Activated CD8-positive, alpha-beta T cell treated with anti-CD3 and anti-CD28 coated beads for 36 hours (primary cell): Measurements from ENCODE around the gene MMP2. TPM values are rescaled to one million over a fixed set of nuclear protein-coding genes. Genes with fewer than 3 reads are reported as not detected.
A peak's percentile ranks its signal among the peaks of the same experiment; 100 is the strongest.

Source experiments
- ATAC-seq: fragments of 200-7000 bp; cut with Tn5 transposase; one replicate; pipeline ENCODE4 v1.10.0; 2021; ENCODE audit warnings: mild to moderate bottlenecking, moderate library complexity
- CTCF ChIA-PET: fragments of 350-600 bp; sonication (Branson Sonifier 250); formaldehyde crosslinking; loops from one replicate; lab custom pipeline; 2021; ENCODE audit warnings: antibody characterized with exemption; lab: Charles Lee
- POLR2A ChIA-PET: fragments of 350-600 bp; sonication (Branson Sonifier 250); formaldehyde crosslinking; loops from one replicate; lab custom pipeline; 2021; ENCODE audit warnings: antibody characterized with exemption; lab: Charles Lee
- DNase-seq: peaks from one replicate; pipeline ENCODE4 v3.0.0-alpha.2; 2020
- H3K27ac Mint-ChIP-seq: one replicate; pipeline ENCODE4 v1.8.0; 2021; ENCODE audit warnings: mild to moderate bottlenecking, mixed read lengths
- H3K27me3 Mint-ChIP-seq: one replicate; pipeline ENCODE4 v1.8.0; 2021; ENCODE audit warnings: mixed read lengths
- H3K36me3 Mint-ChIP-seq: one replicate; pipeline ENCODE4 v1.8.0; 2021; ENCODE audit warnings: low read depth, mixed read lengths
- H3K4me1 Mint-ChIP-seq: one replicate; pipeline ENCODE4 v1.8.0; 2021; ENCODE audit warnings: low read depth, mixed read lengths
- H3K4me3 Mint-ChIP-seq: one replicate; pipeline ENCODE4 v1.8.0; 2021; ENCODE audit warnings: mild to moderate bottlenecking, moderate library complexity, mixed read lengths
- H3K9me3 Mint-ChIP-seq: one replicate; pipeline ENCODE4 v1.8.0; 2021; ENCODE audit warnings: mixed read lengths
- intact Hi-C: fragments of 100-400 bp; cut with micrococcal nuclease; formaldehyde crosslinking; loops from one replicate; pipeline ENCODE4 v1.10.0; 2022
- total RNA-seq, 2 experiments: library from RNA; stranded (reverse); gene quantifications; one replicate each; pipeline ENCODE4 v1.2.3, GENCODE V29; 2021
- TF ChIP-seq, protein P1 (sequence below): fragments of 200-600 bp; IDR thresholded peaks from one replicate; pipeline ENCODE4 v1.8.0; 2022; ENCODE audit warnings: antibody characterized with exemption, mild to moderate bottlenecking

MMP2 gene
- total RNA-seq, 2 experiments from 2014 or later: not detected

GRCh38 chr16:55508271-55508921, 29.4 kb downstream of the MMP2 start:
- Mint-ChIP-seq H3K4me3 (peak overlapping the region; percentile 26), H3K27me3 (peaks cover 32% of the 10 kb centered on the region)

DNA sequence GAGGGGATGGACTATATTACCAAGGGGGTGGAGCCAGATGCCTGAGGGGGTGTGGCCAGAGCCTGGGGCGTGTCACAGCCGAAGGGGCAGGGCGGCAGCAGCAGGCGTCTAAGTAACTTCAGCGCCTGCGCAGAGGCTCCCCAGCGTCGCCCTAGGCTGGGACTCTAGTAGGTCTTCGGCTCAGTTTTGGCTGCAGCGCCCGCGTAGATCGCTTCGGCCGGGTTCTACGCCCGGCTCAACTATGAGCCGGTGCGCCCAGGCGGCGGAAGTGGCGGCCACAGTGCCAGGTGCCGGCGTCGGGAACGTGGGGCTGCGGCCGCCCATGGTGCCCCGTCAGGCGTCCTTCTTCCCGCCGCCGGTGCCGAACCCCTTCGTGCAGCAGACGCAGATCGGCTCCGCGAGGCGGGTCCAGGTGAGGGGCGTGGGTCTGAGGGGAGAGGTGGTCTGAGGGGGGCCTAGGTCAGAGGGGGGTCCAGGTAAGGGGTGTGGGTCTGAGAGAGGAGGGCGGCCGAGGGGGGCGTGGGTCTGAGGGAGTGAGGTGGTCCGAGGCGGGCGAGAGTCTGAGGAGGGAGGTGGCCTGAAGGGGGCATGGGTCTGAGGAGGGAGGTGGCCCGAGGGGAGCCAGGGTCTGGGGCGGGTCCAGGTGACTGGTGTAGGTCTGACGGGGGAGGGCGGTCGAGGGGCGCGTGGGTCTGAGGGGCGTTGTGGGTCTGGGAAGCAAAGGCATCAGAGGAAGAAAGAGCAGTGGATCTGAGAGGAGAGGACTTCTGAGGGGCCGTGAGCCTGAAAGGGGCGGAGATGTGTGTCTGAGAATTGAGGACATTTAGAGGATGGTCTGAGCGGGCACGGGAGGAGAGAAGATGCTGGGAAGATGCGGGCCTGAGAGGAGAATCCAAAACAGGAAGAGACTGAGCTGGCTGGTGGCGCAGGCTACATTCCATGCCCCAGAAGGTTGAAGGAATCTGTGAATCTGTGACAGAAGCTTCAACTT, 30.2 kb downstream of the MMP2 start, which contains the start of gene LPCAT2:
TSS of gene LPCAT2 (plus strand) at position 132 of the 991 bp plus-strand sequence. CDS start at position 242, 110 bp downstream.
- DNase-seq (peak; percentile 65), ATAC-seq (peak; percentile 95)
- POLR2A ChIA-PET: no interaction called here
- no peak within 1 kb of the TSS for H3K27ac Mint-ChIP-seq
- intact Hi-C loops: no loop called here
- peaks cover 32% of the 10 kb centered on the region for H3K27me3 Mint-ChIP-seq
- H3K4me3 Mint-ChIP-seq: peak within 1 kb of the TSS; percentile 26
- CTCF ChIA-PET: no interaction called here
- TF ChIP-seq, protein P1, sequence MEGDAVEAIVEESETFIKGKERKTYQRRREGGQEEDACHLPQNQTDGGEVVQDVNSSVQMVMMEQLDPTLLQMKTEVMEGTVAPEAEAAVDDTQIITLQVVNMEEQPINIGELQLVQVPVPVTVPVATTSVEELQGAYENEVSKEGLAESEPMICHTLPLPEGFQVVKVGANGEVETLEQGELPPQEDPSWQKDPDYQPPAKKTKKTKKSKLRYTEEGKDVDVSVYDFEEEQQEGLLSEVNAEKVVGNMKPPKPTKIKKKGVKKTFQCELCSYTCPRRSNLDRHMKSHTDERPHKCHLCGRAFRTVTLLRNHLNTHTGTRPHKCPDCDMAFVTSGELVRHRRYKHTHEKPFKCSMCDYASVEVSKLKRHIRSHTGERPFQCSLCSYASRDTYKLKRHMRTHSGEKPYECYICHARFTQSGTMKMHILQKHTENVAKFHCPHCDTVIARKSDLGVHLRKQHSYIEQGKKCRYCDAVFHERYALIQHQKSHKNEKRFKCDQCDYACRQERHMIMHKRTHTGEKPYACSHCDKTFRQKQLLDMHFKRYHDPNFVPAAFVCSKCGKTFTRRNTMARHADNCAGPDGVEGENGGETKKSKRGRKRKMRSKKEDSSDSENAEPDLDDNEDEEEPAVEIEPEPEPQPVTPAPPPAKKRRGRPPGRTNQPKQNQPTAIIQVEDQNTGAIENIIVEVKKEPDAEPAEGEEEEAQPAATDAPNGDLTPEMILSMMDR: no peak
- H3K4me1 Mint-ChIP-seq: peaks cover 5% of the 10 kb centered on the region
- H3K36me3 Mint-ChIP-seq: no peaks in the 10 kb centered on the region
- peaks cover 6% of the 10 kb centered on the region for H3K9me3 Mint-ChIP-seq

More at GRCh38 chr16:55508271-55508921, 29.4 kb downstream of the MMP2 start:
- intact Hi-C loops: no loop called here
- ChIA-PET POLR2A (no interaction called here), CTCF (no interaction called here)
- Mint-ChIP-seq H3K4me1 (peaks cover 5% of the 10 kb centered on the region), H3K27ac (no peak overlapping the region), H3K36me3 (no peaks in the 10 kb centered on the region), H3K9me3 (peaks cover 6% of the 10 kb centered on the region)
- TF ChIP-seq, protein P1: no peak
- no peak for DNase-seq
- ATAC-seq: no peak

GRCh38 chr16:55510185-55510805, 31.3 kb downstream of the MMP2 start:
- no peak for ATAC-seq
- H3K9me3 Mint-ChIP-seq: peaks cover 6% of the 10 kb centered on the region
- no peak for DNase-seq
- ChIA-PET CTCF (no interaction called here), POLR2A (no interaction called here)
- no peaks in the 10 kb centered on the region for H3K36me3 Mint-ChIP-seq
- H3K27me3 Mint-ChIP-seq: peaks cover 36% of the 10 kb centered on the region
- peaks cover 5% of the 10 kb centered on the region for H3K4me1 Mint-ChIP-seq
- H3K4me3 Mint-ChIP-seq: no peak overlapping the region
- intact Hi-C loops: no loop called here
- H3K27ac Mint-ChIP-seq: no peak overlapping the region
- TF ChIP-seq, protein P1: no peak

GRCh38 chr16:55512941-55513340, 33.9 kb downstream of the MMP2 start:
- TF ChIP-seq, protein P1: no peak
- Mint-ChIP-seq H3K4me3 (no peak overlapping the region), H3K36me3 (no peaks in the 10 kb centered on the region), H3K9me3 (peaks cover 6% of the 10 kb centered on the region), H3K4me1 (peaks cover 5% of the 10 kb centered on the region), H3K27ac (no peak overlapping the region), H3K27me3 (peaks cover 37% of the 10 kb centered on the region)
- DNase-seq (no peak), ATAC-seq (no peak)
- ChIA-PET POLR2A (interaction anchor here (1.2 kb wide), 1 partner anchor 10 kb away, joined by 3 read pairs; no protein-coding TSS in a partner anchor), CTCF (interaction anchor here (2.8 kb wide), 1 partner anchor 48 kb away, joined by 12 read pairs; no protein-coding TSS in a partner anchor)
- intact Hi-C loops: no loop called here
